MV-4-11 (cell line): Measurements from ENCODE around the gene PLAC8.
"Not testable (repeated sequence)": the region's sequence is repeated elsewhere in the genome, so short reads cannot be mapped to it uniquely, and the experiment has no call there.

Experiments
- DNase-seq: peaks from one replicate; lab custom pipeline; 2025; lab: John Stamatoyannopoulos, UW

The PLAC8 gene

DNA sequence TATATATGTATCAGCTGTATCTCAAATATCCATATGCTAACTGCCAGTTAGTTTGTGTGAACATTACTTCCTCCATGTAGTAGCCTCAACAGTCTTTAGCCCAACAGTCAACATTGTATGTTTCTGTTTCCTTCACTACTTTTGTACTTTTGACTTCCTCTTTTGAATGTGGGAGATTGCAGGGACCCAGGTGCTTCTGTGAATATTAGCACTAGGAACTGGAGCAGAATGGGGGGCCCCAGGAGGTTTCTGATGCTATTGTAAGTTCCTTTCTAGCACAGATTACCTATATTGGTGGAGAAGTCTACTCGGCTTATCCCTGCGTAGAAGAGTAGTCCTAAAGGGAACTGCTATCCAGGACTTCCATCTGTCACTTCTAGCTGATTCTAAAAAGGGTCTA is 2.3 kb downstream of the PLAC8 start:
- DNase-seq = peak; percentile 94

DNA sequence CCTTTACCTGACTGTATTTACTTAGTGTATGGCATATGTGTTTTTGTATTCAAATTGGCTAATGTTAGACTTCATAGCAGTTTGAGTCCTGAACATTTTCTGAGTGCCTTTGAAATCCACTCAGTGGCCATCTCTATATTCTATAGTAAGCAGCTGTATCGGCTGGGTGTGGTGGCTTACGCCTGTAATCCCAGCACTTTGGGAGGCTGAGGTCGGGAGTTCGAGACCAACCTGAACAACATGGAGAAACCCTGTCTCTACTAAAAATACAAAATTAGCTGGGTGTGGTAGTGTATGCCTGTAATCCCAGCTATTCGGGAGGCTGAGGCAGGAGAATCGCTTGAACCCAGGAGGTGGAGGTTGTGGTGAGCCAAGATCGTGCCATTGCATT is 2.8 kb downstream of the PLAC8 start:
- DNase-seq = peak; percentile 41

DNA sequence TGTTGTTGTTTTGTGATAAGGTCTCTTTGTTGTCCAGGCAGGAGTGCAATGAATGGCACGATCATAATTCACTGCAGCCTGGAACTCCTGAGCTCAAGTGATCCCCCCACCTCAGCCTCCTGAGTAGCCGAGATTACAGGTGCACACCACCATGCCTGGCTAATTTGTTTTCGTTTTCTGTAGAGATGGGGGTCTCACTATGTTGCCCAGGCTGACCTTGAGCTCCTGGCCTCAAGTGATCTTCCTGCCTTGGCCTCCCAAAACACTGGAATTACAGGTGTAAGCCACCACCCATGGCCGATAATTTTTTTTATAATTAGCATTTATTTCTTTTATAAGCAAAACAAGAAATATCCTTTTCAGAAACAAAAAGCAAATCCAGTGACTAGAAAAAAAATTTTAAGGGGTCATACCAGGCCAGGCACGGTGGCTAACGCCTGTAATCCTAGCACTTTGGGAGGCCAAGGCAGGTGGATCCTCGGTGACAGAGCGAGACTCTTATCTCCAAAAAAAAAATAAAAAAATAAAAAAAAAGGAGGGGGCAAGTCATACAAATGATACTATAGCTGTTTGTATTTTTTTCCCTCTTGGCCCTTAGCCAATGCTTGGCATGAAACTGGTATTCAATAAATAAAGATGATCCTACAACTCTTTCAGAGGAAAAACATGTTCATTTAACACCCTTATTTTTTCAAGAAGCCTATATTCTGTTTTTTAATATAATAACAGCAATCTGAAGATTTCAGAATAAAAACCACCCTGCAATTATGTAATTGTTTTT is 3.4 kb downstream of the PLAC8 start:
- no peak for DNase-seq

DNA sequence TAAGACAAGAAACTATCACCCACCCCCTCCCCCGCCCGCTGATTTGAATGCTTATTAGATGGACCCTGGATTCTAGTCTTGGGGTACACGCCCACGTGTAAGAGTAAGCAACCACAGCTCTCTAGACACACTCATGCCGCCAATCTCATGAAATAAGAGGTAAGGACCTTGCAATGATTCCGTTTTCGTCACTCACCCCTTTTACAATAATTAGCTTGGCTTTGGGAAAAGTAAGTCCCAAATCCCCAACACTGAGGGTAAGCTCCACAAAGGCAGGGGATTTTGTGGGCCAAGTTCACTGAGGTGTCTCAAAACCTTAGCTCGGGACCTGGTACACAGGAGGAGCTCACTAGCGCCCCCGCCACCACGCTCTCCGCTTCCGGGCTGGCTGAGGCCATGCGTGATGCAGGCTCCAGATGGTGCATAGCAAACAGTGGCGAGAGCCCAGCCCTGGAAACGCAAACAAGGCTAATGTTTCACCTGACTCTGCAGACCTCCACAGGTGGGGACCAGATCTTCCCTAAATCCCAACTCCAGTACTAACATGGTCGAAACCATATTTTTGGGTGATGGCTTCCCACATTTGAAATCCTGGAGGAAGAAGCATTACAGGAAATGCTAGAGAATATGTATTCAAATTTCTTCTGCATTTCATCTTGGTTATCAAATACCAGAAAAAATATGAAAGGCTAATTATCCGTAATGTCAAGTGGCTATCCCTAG is 4.1 kb downstream of the PLAC8 start:
- peak; percentile 85 for DNase-seq

DNA sequence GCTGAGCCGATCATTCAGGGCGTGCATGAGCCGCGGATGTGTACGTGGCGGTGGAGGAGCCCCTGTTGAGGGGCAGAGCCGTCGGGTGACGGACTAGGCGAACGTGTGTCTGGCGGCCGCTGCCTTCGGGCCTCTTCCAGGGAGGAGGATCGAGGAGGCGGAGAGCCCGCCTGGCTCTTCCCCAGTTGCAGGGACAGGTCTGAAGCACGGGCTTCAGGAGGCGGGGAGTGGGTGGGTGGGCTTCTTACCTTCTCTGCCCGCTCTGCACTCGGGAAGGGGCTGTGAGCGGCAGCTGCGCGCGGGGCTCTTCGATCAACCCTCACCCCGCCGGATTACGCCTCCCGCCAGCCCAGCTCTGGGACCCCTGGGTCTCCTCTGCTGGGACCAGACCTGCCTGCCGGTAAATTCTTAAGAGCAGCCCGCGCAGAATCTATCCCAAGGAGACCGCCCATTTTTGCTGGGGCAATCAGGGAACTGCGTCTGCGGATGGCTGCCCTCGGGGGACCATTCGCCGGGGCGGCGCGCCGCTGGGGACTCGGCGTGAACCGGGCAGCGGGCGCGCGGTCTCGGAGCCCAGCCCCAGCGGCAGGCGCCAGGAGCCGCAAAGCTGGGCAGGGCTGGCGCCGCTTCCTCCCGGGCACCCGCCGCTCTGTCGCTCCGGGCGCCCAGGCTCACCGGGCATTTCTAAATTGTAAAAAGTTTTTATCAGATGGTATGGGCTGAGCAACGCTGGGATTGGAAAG is 4.9 kb downstream of the PLAC8 start:
- DNase-seq = no peak

DNA sequence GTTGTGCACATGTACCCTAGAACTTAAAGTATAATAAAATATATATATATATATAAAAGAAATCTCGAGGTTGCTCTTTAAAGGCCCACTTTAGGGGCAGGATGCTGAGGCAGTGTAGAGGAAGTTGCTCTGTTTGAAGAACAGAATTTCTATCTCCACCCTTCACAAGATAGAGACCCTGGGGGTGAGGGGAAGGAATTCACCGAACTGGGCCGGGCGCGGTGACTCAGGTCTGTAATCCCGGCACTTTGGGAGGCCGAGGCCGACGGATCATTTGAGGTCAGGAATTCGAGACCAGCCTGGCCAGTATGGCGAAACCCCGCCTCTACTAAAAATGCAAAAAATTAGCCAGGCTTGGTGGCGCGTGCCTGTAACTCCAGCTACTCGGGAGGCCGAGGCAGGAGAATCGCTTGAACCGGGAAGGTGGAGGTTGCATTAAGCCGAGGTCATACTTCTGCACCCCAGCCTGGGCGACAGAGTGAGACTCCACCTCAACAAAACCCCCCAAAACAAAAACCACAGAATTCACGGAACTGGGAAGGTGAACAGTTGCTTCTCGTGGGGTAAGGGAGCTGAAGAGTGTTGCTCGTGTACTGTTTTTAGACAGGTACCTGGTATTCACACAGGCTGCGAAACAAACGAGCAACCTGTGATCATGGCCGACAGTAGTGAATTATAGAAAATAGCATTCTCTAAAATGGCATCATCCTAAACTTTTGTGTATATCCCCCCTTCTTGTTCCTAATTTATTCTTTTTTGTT is 6.2 kb downstream of the PLAC8 start:
- peak; percentile 59 for DNase-seq

DNA sequence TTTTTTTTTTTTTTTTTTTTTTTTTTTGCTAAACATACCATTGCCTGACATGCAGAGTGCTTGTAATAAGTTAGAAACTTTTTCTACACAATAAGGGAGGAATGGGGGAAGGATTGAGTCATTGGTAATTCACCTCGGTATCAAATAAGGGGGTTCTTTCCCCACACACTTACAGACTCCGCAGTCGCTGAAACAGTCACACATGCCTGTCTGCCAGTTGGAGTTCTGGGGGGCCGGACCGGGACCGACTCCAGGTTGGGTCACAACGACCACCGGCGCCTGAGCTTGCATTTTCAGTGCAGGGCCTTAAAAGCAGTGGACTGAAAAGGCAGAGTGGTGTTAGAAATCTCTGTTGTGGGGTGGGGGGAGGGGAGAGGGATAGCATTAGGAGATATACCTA is 6.9 kb downstream of the PLAC8 start:
- DNase-seq = no peak

DNA sequence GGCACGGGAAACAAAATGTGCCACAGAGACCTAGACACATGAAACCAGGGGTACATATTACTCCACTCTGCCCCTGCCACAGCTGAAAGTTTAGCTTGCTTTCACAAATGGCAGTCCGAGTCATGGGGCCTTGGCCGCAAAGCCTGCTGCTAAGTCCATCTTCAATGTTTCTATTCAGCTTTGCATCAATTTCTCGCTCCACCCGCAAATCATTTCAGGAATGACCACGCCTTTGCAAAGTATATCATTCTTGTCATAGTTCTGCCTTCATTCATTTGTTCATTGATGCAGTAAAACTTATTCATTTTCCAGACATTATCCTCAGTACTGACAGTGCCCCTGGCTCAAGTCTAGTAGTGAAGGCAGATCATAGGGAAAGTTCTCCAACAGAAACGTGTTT is 9.5 kb downstream of the PLAC8 start:
- DNase-seq = no peak

DNA sequence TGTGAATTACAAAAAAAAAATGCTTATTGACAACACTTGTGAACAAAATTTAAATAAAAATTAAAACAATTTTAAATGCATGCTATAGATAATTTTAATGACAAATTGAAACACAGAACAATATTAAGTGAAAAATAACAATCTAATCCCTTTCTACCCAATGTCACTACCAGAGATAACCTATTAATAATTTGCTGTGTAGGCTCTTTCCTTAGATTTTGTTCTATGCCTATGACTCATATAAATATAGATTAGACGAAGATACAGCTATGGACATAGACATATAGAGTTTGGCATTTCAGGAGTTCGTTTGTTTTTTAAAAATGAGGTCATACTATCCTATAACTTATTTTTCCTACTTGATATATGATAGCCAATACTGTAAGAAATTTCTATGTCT is 18.1 kb downstream of the PLAC8 start:
- no peak for DNase-seq

DNA sequence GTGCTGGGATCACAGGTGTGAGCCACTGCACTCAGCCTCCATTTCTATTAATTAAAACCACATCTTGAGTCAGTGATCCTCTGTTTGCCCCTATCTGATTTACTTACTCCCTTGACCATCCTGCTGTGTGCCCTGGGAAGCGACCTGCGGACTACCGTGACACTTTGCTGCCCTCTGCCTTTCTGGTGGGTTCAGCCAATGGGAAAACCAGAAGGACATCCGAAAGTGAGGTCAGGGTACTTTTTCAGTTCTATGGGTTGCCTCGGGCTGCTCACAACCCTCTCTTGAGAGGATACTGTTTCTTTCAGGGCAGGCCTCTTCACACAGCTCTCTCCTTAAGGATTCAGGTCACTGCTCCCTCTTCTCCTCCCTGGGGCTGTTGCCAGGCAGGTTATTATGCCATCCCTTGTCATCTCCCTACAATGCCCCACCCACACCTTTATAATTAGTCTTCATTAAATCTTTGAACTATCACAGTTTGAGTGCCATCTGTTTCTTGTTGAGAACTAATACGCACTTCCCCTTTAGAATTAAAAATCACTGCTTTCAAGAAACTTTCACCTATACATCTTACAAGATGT is 21.4 kb downstream of the PLAC8 start:
- DNase-seq = no peak

DNA sequence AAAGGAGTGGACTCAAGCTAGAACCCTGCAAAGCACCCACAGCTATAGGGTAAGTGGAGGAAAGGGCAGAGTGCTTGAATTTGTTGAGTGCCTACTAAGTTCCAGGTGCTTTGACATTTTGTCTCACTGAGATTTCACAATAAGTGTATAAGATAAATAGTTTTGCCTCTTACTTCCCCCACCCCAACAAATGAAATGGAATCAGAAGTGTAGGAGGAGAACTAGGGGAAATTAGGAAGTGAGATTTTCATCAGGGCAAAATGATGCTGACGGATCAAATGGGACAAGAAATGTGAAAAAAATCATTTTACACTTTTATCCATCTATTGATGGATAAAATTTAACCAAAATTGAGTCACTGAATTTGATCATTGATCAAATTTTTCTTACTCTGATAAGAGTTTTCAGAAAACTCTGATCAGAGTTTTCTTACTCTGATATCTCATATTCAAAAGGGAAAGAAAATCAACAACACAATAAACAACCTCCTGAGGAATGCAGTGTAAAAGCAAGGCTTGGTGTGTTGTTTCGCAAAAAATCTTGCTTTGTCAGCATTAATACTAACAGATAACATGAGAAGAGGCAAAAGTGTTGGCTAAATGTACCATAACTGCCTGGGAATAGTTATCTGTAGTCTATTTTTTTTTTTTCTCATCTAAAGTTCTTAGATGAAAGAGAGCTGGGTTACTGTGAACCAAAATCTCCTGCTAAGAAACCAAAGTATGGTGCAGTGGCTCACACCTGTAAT is 24.9 kb downstream of the PLAC8 start:
- DNase-seq = peak; percentile 24

DNA sequence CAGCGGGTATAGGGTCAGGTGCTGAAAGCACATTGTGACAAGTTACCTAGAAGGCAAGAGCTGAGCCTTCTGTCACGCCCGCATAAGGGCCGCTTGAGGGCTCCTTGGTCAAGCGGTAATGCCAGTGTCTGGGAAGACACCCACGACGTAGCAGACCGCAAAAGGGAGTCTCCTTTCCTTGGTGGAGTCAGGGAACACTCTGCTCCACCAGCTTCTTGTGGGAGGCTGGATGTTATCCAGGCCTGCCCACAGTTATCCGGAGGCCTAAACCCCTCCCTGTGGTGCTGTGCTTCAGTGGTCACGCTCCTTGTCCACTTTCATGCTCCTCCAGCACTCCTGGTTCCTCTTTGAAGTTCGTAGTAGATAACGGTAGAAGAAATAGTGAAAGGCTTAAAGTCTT is 29.6 kb downstream of the PLAC8 start:
- DNase-seq = peak; percentile 64

DNA sequence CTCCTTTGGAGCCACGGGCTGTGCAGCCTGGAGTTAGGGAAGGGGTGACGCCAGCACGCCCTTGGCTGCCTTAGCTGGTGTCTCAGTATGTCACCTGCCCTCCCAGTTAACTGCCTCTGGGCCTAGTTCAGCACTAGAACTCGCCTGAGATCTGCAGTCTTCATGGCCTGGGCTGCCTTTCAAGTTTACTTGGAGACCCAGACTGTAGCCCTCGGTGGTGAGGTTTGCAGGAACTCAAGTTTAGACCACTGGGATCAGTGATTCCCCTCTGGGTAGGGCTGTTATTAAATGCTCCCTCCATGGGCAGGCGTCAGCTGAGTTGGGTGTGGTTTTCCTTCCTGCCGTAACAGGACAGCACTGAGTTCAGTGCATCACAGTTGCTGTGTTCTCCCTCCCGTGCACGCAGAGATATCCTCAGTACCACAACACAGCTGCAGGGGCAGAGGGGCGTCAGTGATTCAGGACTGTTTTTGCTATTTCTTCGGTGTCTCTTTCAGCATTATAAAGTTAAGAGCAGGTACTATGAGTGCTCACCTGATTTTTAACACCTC is 30.5 kb downstream of the PLAC8 start:
- peak; percentile 63 for DNase-seq

DNA sequence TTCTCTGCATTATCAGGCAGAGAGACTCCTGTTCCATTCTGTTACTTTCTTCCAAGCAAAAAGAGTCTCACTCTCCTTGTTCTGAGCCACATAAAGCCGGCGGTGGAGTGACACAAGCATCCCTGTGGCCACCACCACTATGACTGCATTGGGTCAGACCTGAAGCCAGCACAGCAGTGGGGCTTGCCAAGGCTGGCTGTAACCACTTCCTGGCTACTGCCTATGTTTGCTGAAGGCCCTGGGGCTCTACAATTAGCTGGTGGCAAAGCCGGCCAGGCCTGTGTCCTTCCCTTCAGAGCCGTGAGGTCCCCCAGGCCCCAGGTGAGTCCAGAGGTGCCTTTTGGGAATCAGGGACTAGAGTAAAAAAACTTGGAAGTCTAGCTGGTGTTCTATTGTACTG is 31.8 kb downstream of the PLAC8 start:
- DNase-seq = peak; percentile 78

DNA sequence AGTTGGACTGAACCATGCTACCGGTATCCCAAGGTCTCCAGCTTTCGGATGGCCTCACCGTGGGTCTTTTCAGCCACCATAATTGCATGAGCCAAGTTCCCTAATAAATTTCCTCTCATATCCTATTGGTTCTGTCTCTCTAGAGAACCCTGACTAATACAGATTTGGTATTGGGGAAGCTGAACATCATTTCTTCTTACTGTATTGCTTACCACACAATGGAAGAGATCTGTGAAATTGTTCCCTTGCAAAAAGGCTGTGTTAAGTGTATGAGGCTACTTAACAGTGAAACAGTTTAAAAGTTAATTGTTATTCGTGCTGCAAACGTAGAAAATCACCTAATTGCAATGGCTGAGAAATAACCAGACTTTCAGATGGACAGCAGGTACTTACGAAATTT is 34.0 kb downstream of the PLAC8 start:
- no peak for DNase-seq

DNA sequence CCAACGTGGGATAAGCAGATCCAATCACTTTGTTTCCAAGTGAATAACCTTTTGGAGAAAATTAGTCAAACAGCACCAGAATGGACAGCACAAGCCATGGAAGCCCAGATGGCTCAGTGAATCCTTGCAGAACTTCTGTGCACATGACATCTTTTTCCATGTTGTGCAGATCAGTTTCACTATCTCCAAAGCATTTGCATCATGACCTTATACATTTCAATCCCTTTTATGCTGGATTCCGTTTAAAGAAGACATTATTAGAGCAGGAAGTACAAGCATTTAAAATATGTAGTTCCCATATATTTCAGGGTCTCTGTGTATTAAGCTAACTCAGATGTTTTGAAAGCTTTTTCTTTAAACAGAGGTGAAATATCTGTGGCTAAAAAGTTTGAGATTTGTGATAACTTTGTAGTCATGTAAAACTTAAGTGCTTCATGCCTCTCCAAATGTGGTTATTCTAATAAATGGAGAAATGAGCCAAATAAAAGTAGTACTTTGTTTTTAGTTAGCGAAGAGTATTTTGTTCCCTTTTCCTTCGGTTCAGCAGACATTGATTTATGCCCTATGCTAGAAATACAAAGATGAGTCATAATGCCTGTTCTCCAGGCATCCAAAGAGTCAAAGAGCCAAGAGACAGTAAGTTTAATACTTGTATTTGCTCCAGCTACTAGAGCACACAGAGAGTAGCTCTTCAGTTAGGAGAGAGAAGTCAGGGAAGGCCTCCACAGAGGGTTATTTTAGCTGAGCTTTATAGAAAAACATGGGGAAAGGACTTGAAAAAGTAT is 39.0 kb downstream of the PLAC8 start:
- DNase-seq = peak; percentile 91

DNA sequence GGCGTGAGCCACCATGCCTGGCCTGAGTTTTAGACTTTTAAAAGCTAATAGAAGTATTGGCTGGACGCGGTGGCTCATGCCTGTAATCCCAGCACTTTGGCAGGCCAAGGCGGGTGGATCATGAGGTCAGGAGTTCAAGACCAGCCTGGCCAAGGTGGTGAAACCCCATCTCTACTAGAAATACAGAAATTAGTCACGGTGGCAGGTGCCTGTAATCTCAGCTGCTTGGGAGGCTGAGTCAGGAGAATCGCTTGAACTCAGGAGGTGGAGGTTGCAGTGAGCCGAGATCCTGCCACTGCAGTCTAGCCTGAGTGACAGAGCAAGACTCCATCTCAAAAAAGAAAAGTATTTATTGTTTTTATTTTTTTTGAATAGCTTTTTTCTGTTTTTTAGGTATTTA is 39.7 kb downstream of the PLAC8 start:
- DNase-seq = not testable (repeated sequence)

DNA sequence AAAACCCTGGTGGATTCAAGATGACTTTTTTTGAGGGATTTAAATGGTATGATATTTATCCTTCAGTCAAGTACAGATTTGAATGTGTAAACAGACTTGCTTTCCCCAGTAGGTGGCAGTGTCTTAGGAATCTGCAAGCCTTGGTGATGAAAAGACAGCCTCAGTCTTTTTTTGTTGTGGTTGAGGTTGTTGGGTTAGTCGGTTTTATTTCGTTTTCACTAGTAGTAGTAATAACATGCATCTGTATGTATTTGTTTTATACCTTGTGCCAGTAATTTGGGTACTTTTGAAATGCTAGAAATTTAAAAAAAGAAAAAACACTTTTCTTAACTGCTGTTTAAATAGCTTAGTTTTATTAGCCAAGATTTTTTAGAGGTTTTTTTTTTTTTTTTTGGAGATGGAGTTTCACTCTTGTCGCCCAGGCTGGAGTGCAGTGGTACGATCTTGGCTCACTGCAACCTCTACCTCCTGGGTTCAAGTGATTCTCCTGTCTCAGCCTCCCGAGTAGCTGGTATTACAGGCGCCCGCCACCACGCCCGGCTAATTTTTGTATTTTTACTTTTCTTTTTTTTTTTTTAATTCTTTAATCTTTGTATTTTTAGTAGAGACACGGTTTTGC is 40.3 kb downstream of the PLAC8 start:
- peak; percentile 86 for DNase-seq

DNA sequence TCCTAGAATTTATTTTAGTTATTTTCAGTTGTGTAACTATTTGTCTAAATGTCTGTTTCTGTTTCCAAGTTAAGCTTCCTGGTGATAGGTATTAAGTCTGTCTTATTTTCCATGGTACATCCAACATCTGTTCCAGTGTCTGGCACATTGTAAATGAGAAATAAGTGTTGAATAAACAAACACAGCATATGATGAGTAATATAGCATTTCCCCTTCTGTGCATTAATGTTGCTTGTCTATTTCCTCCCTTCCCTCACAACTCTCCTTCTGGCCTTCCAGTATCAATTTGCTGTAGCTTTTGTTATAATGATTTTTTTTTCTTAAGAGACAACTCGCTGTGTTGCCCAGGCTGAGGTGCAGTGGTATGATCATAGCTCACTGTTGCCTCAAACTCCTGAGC is 43.4 kb downstream of the PLAC8 start:
- DNase-seq = no peak
